HG03558 (cell line): ENCODE measurements around the gene PTPRT.
"Not testable (repeated sequence)": the region's sequence is repeated elsewhere in the genome, so short reads cannot be mapped to it uniquely, and the experiment has no call there.

ENCODE experiments used
- ATAC-seq: cut with Tn5 transposase; IDR thresholded peaks from one replicate; pipeline ENCODE4 v1.9.1; 2021; ENCODE audit warnings: moderate number of reproducible peaks; ENCODE audit not compliant: unreplicated experiment; ENCODE audit errors: extremely low read depth

The PTPRT gene

DNA sequence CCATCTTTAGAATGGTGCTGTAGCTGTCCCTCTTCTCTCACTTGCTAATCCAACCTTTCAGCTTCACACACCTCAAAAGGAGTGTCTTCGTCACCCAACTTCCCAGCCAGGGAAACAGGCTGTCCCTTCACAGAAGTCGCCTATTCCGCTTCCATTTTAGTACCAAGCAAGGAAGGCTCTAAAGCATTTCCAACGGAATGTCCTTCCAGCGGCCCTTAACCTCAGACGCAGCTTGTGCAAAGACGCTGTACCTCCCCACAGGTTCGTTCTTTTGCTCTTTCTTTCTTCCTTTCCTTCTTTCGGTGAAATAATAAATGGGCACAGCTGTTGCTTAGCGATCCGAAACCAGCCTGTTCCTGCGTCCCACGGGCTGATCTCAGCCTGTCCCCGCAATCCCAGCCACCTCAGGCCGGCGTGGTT, 1.5 kb downstream of the PTPRT start:
- ATAC-seq, result no peak

DNA sequence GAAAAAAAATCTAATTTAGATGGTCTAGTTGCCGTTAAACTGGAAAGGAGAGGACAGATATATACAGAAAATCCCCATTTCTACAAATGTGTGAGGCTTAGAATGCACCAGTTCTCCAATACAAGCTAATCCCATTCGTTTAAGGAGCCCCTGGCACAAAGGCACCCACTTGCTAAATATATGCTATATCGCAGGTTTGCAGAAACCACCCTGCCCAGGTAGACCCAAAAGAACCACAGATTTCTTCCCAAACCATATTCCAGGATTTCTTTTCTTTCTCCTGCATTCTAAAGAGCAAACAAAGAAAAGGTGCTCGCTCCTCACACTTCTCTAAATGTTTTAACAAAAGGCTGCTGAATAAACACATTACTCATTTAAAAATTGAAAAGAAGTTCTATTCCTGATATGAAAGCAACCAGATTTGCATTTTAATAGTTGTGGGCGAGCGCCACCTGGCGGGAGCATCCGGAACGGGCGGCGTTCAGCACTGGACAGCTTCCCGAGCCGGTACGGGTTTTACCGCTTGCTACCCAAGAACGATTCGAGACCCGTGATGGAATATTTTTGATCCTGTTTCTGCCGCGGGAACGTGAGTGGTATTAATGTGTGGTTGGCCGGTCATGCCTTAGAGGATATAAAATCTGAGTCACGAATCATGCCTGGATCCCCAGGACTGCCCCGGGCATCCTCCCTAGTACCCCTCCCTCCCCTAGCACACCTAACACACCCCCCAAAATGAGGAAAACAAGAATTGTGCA, 2.1 kb downstream of the PTPRT start:
- no peak for ATAC-seq

DNA sequence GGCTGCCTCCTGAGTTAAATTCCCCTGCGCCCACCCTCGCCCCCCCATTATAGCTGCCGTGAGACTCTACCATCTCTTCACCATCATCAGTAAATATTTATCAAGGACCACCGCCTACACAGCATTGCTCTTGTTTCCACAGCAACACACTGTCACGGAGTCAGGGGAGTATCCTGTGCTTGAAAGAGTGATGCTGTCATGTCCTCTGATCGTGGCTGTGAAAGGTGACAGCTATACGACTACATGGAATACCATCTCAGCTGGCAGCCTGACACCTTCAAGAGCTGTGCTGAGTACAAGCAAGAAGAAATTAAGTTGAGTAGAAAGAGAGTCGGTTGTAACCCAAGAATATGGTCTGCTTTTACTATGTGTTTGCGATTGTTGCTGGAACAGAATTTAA, 3.4 kb downstream of the PTPRT start:
- no peak for ATAC-seq

DNA sequence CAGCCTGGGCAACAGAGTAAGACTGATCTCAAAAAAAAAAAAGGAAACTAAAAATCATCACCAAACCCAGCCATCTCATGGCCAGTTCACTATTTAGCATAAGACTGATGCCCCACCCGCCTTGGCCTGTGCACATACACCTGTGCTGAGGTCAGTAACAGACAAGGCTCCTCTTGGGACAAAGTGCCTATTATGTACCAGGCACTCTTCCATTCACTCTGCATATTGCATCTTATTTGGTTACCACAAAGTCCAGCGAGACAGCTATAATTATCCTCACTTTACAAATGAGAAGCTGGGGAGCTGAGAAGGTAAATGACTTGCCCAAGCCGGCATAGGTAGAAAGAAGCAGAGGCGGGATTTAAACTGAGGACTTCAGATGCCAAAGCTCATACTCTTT, 3.8 kb downstream of the PTPRT start:
- ATAC-seq, result no peak

DNA sequence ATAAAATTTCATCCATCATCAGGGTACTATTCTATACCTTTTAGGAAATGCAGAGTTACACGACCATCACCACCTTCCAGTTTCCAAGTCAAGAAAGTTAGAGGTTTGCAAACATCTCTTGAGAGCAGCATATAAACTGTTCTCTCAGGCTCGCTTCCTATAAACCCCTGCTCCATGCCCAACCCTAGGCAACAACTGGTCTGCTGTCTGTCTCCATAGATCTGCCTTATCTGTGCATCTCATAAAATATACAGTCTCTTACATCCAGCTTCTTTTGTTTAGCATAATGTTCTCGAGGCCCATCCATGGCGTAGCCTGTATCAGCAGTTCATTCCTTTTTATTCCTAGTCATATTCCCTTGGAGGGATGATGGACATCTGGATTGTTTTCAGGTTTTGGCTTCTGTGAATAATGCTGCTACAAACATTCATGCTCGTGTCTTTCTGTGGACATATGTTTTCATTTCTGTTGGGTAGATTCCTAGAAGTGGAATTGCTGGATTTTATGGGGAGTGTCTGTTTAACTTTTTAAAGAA, 6.1 kb downstream of the PTPRT start:
- ATAC-seq, result no peak

DNA sequence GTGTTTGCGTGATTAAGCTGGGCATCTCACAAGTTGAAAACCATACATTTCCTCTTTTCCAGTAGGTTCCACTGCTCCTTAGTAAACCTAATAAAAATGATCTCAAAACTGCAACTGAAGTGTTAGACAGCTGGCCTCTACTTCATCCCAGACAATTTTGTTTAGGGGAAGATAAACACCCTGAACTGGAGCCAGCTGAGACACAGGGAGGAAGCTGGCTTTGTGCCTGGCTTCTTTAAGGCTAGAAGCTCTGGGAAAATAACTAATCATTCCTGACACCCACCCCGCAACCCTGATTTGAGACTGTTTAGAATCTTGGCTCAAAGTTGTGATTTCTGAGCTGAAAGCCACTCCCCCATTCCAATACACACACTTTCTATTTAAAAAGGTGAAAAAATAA, 11.6 kb downstream of the PTPRT start:
- ATAC-seq, result no peak

DNA sequence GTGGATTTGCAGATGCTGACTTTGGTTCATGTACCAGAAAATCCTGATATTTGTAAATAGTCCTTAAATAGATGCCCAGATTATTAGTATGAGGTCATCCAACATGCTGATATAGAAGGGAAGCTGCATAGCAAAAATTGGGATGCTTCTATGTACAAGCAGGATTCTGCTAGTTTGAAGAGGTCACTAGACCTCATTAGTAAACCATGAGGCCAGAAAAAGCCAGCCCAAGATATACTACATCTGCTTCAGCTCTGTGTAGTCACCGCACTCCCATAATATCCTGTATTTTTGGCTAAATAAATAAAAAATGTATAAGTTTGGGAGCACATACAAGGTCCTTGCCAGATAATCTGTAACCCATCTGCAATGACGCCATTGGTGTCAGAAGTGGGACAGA, 13.0 kb downstream of the PTPRT start:
- ATAC-seq, result no peak

DNA sequence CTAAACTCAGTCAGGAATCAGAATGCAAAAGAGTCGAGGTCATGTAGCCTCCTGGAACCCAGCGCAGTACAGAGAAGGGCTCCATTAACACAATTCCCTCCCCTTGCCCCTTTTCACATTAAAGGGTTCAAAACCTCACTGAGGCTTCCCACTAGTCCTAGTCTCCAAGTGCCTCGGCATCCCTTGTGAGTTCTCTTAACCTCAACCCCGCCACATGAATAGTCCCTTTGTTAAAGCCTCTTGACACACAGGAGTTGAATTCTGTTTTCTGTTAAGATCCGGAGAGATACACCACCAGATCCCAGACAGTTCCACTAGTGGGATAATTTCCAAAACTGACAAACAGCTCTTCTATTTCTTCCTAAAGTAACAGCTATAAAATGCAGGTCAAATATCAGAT, 17.8 kb downstream of the PTPRT start:
- ATAC-seq, result no peak

DNA sequence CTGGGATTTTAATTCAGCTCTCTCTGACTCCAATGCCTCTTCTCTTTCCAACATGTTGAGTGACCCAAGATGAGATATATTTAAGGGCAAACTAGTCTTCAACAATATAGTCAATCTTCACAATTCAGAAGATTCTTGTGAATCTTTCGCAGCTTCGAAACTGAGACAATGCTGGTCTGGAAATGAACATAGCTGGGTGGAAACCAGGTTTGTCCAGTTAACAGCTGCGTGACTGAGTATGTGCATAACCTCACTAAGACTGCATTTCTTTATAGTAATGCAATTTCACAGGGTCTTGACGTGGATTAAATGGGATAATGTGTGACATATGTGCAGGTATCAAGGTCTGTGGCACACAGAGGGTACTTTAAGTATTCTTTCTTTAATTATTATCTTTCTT, 18.9 kb downstream of the PTPRT start:
- no peak for ATAC-seq

DNA sequence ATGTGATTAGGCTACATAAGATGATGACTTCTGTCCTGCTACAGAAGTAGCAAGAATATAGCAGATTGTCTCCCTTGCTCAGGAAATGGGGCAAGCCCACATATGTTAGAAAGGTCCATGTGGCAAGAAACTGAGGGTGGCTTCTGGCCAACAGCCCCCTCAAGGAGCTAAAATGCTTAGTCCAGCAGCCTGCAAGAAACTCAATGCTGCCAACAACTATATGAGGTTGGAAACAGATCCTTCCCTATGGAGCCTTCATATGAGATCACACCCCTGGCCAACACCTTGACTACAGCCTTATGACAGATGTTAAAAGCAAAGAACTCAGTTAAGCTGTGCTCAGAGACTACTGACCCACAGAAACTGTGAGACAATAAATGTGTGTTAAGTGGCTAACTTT, 22.1 kb downstream of the PTPRT start:
- no peak for ATAC-seq

DNA sequence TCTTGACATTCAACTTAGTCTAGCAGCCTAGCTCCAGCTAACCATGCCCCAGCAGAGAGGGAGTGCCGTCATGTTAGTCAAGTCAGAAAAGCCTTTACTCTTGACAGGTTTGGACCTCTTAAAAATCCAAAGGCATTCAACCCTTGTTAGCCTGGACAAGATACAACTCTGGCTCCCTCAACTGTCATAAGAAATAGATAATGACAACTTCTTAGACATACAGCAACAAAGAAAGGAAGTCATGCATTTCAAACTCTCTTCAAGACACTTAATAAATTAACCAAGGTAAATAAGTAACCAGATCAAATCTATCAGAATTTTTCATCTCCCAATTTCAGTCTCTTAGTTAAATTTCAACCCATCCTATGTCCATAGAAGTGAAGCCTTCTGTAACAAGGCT, 22.7 kb downstream of the PTPRT start:
- no peak for ATAC-seq

DNA sequence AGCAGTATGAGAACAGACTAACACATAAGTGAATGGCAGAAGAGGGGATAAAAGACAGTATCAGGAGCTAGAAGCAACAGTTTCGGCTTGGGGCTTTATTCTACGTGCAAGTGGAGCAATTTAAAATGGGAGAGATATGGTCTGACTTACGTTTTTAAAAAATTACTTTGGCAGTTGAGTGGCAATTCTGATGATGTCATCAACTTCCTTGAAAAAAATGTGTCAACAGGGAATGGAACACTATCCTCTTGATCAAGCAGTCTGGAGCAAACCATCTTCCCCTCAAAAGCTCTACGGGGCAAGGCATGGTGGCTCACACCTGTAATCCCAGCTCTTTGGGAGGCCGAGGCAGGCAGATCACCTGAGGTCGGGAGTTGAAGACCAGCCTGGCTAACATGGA, 24.1 kb downstream of the PTPRT start:
- ATAC-seq, result no peak

DNA sequence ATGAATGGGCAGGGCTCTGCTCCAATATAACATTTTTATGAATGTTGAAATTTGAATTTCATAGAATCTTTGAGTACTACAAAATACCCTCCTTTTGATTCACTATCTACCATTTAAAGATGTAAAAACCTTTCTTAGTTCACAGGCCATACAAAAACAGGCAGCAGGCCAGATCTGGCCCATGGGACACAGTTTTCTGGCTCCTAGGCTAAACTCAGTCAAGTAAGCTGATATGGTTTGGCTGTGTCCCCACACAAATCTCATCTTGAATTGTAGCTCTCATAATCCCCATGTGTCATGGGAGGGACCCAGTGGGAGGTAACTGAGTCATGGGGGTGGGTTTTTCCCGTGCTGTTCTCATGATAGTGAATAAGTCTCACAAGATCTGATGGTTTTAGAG, 25.0 kb downstream of the PTPRT start:
- not testable (repeated sequence) for ATAC-seq

DNA sequence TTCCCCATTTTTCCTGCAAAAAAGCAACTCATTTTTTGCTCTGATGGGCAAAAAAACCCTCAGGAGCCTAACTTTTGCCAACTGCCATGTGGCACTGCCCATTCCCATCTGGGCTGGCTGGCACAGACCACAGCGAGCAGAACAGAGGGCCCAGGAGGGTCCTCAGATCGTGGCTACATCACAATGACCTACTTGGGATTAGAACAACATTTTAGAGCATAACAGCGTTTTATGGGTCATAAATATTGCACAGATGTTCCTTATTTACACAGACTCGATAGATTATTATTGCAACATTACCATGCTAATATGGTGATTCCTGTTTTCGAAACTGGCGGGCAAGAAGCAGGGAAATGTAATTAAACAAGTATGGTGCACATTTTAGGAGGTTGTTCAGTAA, 28.0 kb downstream of the PTPRT start:
- ATAC-seq, result no peak

DNA sequence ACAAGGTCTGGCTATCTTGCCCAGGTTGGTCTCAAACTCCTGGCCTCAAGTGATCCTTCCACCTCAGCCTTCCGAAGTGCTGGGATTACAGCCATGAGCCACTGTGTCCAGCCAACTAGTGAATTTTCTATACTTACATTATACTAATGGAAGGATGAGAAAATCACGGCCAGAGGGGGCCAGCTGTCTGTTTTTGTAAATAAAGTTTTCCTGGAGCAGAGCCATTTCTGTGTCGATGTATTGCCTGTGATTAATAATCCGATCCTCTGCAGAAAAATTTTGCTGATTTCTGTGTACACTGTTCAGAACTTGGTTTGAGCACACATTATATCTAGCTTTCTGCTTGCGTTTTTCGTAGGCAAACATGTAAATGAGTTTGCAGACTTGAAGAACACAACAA, 28.8 kb downstream of the PTPRT start:
- no peak for ATAC-seq

DNA sequence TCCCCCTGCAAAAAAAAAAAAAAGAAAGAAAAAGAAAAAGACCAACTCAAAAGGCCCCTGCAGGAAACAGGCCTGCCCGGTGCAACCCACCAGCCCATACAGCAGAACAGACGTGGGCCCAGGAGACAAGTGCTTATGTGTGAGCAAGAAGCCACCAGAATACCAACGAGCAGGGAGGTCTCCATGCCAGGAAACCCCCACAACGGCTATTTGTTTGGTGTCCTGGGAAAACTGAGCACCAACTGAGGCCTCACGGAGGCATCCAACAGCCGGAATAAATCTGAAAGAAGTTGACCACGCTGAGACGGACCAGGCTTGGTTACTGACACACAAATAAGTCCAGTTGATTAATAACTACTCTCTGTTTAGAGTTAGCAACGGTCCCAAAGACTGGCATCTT, 29.7 kb downstream of the PTPRT start:
- ATAC-seq, result no peak

DNA sequence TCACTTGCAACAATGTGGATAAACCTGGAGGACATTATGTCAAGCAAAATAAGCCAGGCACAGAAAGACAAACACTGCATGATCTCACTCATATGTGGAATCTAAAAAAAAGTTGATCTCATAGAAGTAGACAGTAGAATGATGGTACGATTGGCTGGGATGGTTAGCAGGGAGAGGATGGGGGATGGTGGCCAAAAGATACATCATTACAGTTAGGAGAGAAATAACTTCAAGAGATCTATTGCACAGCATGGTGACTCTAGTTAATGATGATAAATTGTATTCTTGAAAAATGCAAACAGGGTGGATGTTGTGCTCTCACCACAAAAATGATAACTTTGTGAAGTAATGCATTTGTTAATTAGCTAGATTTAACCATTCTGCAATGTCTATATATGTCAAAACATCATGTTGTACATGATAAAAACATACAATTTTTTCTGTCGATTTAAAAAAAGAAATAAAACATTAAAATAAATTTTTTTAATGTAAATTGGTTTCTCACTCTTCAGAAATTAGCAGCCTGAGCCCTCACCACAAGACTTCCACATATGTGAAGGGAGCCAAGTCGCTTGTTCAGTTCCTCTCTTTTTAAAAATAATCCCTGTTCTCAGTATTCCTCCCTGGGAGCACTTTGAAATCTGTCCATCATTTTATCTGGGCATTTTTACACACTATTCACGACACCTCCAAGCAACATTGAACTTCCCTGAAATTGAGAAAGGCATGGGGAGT, 34.2 kb downstream of the PTPRT start:
- ATAC-seq, result no peak

DNA sequence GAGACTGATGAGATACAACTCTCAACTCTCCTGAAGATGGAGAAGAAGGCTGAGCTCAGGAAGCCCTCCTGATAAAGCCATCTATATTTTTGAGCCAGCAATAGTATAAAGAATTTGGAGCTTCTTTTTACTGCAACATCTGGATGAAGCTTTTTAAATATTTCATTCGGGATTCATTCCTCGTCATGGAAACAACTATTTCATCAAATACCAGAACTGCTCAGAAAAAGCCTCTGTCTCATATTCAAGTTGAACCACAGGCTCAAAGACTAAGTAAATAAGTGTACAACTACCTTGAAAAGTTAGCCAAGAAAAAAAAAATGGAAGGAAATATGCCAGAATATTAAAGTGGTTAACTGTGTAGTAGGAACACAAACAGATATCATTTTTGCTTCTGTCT, 37.8 kb downstream of the PTPRT start:
- no peak for ATAC-seq

DNA sequence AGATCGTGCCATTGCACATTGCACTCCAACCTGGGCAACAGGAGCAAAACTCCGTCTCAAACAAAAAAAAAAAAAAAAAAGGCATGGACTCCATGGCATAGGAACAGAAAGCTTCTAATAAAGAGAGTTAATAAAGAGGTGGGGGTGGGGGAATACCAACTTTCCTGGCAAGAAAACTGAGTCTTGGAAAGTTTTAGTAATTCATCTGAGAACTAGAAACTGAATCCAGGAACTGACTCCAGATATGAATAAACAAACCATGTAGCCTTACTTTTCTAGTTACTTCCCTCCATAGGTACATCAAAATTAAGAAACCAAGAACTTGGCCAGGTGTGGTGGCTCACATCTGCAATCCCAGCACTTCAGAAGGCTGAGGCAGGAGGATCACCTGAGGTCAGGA, 38.5 kb downstream of the PTPRT start:
- ATAC-seq, result no peak

DNA sequence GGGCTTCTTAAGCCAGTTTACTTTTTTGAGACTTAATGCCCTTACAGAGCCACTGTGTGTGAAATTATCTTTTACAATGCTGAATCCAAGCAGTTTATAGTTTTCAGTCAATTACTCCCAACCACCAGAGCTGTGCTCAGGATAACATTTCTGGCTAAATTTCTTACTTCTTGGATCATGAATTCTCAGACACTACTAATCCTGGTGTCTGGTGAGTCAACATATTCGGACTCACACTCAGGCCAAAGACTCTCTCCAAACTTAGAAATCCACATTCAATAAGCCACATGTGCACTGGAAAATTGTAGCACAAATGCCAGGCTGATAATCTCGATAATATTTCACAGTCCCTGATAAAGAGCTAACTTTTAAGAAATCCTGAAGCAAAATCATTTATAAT, 49.0 kb downstream of the PTPRT start:
- ATAC-seq, result no peak

DNA sequence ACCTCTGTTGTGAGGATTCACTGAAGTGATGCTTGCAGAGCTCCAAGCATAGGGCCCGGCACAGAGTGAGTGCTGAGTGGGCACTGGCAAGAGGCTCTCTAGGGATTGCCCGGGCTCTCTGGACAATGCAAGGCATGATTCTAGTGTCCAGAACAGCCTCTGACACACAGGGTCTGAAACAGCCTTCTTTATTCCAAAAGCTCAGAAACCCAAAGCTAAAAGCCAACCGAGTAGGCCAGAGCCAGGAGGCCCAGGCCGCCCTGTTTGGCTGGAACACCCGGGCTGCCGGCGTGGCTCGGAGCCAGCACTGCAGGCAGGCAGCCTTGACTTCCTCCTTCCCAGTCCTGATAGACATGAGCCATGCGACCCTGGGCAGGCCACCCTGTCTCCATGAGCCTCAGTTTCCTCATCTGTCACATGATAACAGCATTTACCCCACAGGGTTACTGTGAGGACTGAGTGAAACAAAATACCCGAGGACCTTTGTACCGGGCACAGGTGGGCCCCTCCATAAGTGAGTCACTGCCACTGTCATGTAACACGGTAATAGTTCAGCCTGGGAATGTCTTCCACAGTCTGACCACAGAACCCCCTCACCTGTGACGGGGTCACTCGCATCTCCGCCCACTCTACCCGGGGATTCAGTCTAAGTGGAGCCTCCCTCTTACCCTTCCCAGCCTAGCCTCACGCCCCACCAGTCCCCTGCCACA, 51.5 kb downstream of the PTPRT start:
- ATAC-seq, result no peak
